Heart left ventricle (tissue), 16 donors: ENCODE results near the gene TCF7L2. TPM values are rescaled to one million over a fixed set of nuclear protein-coding genes. Genes with fewer than 3 reads are reported as not detected.
"Not testable (repeated sequence)": the region's sequence is repeated elsewhere in the genome, so short reads cannot be mapped to it uniquely, and the experiment has no call there.

Experiments used
- ATAC-seq, 4 donors: fragments of 200-7000 bp; cut with Tn5 transposase; one replicate each; pipeline ENCODE4 v1.9.1; 2020 to 2022; ENCODE audit warnings: moderate library complexity in 4 of 4, mild to moderate bottlenecking in 3 of 4, moderate number of reproducible peaks in 1 of 4
- DNase-seq, 5 donors: peaks; one replicate each; pipeline ENCODE4 v3.0.0-alpha.2; 2020
- H3K27ac ChIP-seq, 12 donors: fragments of 200-600 bp; sonication (generic) in 4 of 12; one replicate each; pipeline versions ENCODE4 v1.5.0 to v1.8.0; 2016 to 2022; ENCODE audit warnings: mild to moderate bottlenecking in 2 of 12
- H3K27me3 ChIP-seq, 9 donors: fragments of 200-600 bp; sonication (generic) in 2 of 9; one replicate each; pipeline versions ENCODE4 v1.5.1 to v1.8.0; 2016 to 2022; ENCODE audit warnings: mild to moderate bottlenecking in 3 of 9
- H3K36me3 ChIP-seq, 9 donors: fragments of 200-600 bp; sonication (generic) in 2 of 9; one replicate each; pipeline versions ENCODE4 v1.5.0 to v1.8.0; 2018 to 2022; ENCODE audit warnings: mild to moderate bottlenecking in 2 of 9
- H3K4me1 ChIP-seq, 12 donors: fragments of 200-600 bp; sonication (generic) in 4 of 12; one replicate each; pipeline versions ENCODE4 v1.5.0 to v1.8.0; 2016 to 2022; ENCODE audit warnings: mild to moderate bottlenecking in 3 of 12
- H3K4me3 ChIP-seq, 12 donors: fragments of 200-600 bp; sonication (generic) in 4 of 12; one replicate each; pipeline versions ENCODE4 v1.5.0 to v1.8.0; 2017 to 2022; ENCODE audit warnings: mild to moderate bottlenecking in 9 of 12, moderate library complexity in 4 of 12
- H3K9me3 ChIP-seq, 12 donors: fragments of 200-600 bp; sonication (generic) in 4 of 12; one replicate each; pipeline versions ENCODE4 v1.5.0 to v1.8.0; 2016 to 2022; ENCODE audit warnings: mild to moderate bottlenecking in 1 of 12
- CTCF ChIP-seq, 12 donors: fragments of 200-600 bp; sonication (generic) in 4 of 12; IDR thresholded peaks; one replicate each; pipeline versions ENCODE4 v1.5.0 to v1.8.0; 2018 to 2022; ENCODE audit warnings: antibody characterized with exemption in 12 of 12, mild to moderate bottlenecking in 5 of 12
- POLR2A ChIP-seq, 2 donors: fragments of 450-650 bp; IDR thresholded peaks; one replicate each; pipeline ENCODE4 v1.6.1; 2017; ENCODE audit warnings: antibody characterized with exemption in 2 of 2, mild to moderate bottlenecking in 2 of 2, moderate library complexity in 2 of 2
- WGBS, 4 donors: extraction: QIAGEN DNeasy Blood & Tissue Kit in 2 of 4; methylation state at CpG; one replicate each; pipeline versions ENCODE4 v1.1.5 to v1.1.7; 2013 to 2018; 5-methylcytosine and 5-hydroxymethylcytosine counted together
- intact Hi-C, 10 donors: fragments of 100-400 bp; cut with DNase I; formaldehyde crosslinking; loops; one replicate each; pipeline versions ENCODE4 v1.11.1 to v1.14.2; 2022
- polyA plus RNA-seq, 2 donors: library from polyadenylated mRNA; stranded (reverse); fragments of 200-250 nt; gene quantifications; one replicate each; pipeline ENCODE4 v1.2.3, GENCODE V29; 2013
- total RNA-seq, 9 donors: library from RNA; depleted of rRNA in 2 of 9; stranded (reverse); fragments of >200 nt in 2 of 9; fragmentation: NEBNext Ultra II Directional in 3 of 9; extraction: Animal tissue kit (Norgen Biotek cat#: 25700) in 3 of 9; gene quantifications; one replicate each; pipeline versions ENCODE4 v1.1.0 to v1.2.4, GENCODE V29; 2016 to 2023
- donor health status: ischemic (EF 13 %, LVEDD 7.1; RV severe dilation, severe dysfunction).
- donor health status: healthy with polysubstance abuse.
- donor health status: DM: no; HTN: yes; CAD: no.
- donor health status: DM: no; HTN: no; CAD: no.
- donor health status: ischemic (EF 25% LVEDD 6.9; RV normal size, moderate dysfunction).
- donor health status: ischemic (EF 25% LVEDD 5.7; RV mildly dilated, moderate dysfunction).
- donor health status: healthy.
- donor health status: DM: yes; HTN: yes; CAD: no.
- donor health status: ischemic (EF 35%, LVEDD 5.7; RV mildly dilated, moderate dysfunction).
- donor health status: nonischemic (EF 11% LVEDD 7.7; RV severe dilation, severe dysfunction).
- donor health status: DM: yes; HTN: yes; CAD: no.
- donor health status: PGD.
- donor health status: ischemic (EF 29% LVEDD 5.4; RV normal size, mild dysfunction).
- donor health status: nonischemic (EF 23%, LVEDD 6.1; RV moderate dilation, normal function).

Gene TCF7L2
- total and polyA plus RNA-seq, 11 donors, result 4.3 to 17.5 (median 8.4) TPM

- no peak for TF ChIP-seq POLR2A (IDR thresholded peaks at IDR 0.05)
- no peak for TF ChIP-seq CTCF (IDR thresholded peaks at IDR 0.05)
- H3K9me3 ChIP-seq, result no peaks in the 10 kb centered on the region
- intact Hi-C loops, result loop anchor here in 1 of 10 donors (5.0 kb wide), 1 partner anchor 111 kb away; the partner anchor contains the start of gene TCF7L2
- peaks cover 3 to 73% (median 34%) of the 10 kb centered on the region in 12 donors for H3K4me1 ChIP-seq
- ATAC-seq (no peak), DNase-seq (no peak)
- no peak overlapping the region for H3K27ac ChIP-seq
- H3K4me3 ChIP-seq, result no peak overlapping the region
- no peaks in the 10 kb centered on the region for H3K36me3 ChIP-seq
- 73 to 84% (median 77%) methylated on average over 14 of the region's 14 CpGs for WGBS, 4 donors
- H3K27me3 ChIP-seq, result no peaks in the 10 kb centered on the region
Measured at GRCh38 chr10:113063043-113063967, 113.3 kb downstream of the TCF7L2 start.

DNA sequence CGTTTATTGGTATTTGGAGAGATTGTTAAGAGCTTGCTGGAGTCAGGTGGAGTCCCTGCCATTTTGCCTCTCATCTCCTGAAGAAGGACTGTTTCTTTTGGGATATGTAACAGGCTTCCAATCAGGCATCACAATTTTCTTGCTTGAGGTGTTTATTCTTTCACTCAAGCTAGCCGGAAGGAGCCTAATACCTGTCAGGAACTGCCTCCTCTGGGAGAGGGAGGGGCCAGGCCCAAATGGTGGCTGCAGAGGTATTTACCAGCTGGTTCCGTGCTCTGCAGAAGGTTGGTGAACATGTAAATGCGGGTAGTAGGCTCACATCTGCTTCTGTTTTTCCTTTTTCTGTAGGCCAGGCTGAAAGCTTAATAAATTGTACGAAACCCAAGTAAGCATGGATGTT lies 114.0 kb downstream of the TCF7L2 start:
- DNase-seq, result no peak
- Histone ChIP-seq H3K9me3 (no peaks in the 10 kb centered on the region), H3K4me3 (no peak overlapping the region), H3K27me3 (no peaks in the 10 kb centered on the region), H3K27ac (no peak overlapping the region), H3K36me3 (peaks cover 0 to 2% (median 0%) of the 10 kb centered on the region in 9 donors), H3K4me1 (peaks cover 3 to 67% (median 26%) of the 10 kb centered on the region in 12 donors)
- ATAC-seq, result no peak
- WGBS, 4 donors, result 91 to 96% (median 94%) methylated on average over 5 of the region's 5 CpGs
- intact Hi-C loops, result loop anchor here in 1 of 10 donors (5.0 kb wide), 1 partner anchor 112 kb away; the partner anchor contains the start of gene TCF7L2
- TF ChIP-seq CTCF (IDR thresholded peaks at IDR 0.05), result no peak
- no peak for TF ChIP-seq POLR2A (IDR thresholded peaks at IDR 0.05)

DNA sequence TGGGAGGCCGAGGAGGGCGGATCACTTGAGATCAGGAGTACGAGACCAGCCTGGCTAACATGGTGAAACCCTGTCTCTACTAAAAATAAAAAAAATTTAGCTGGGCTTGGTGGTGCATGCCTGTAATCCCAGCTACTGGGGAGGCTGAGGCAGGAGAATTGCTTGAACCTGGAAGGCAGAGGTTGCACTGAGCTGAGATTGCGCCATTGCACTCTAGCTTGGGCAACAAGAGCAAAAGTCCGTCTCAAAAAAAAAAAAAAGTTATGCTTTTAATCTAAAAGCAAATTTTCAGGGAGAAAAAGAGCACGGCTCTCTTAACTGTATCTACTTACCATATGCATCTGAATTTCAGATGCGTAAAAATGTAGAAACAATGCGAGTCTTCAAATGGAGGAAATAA lies 116.1 kb downstream of the TCF7L2 start:
- intact Hi-C loops, H3K27ac ChIP-seq, H3K27me3 ChIP-seq, ATAC-seq, H3K9me3 ChIP-seq, DNase-seq, H3K4me3 ChIP-seq: not testable (repeated sequence)
- Histone ChIP-seq H3K36me3 (peaks cover 0 to 10% (median 0%) of the 10 kb centered on the region in 9 donors), H3K4me1 (peaks cover 0 to 52% (median 16%) of the 10 kb centered on the region in 12 donors)
- WGBS, 4 donors, result 95 to 97% (median 96%) methylated on average over 8 of the region's 8 CpGs

GRCh38 chr10:113066561-113067312 lies 116.7 kb downstream of the TCF7L2 start:
- intact Hi-C loops, result no loop called here
- Histone ChIP-seq H3K9me3 (no peaks in the 10 kb centered on the region), H3K27me3 (no peaks in the 10 kb centered on the region), H3K36me3 (peaks cover 0 to 10% (median 0%) of the 10 kb centered on the region in 9 donors), H3K4me1 (peaks cover 0 to 52% (median 17%) of the 10 kb centered on the region in 12 donors), H3K4me3 (no peak overlapping the region), H3K27ac (no peak overlapping the region)
- DNase-seq (no peak), ATAC-seq (no peak)
- 90 to 97% (median 96%) methylated on average over 6 of the region's 6 CpGs for WGBS, 4 donors
- no peak for TF ChIP-seq POLR2A (IDR thresholded peaks at IDR 0.05)
- no peak for TF ChIP-seq CTCF (IDR thresholded peaks at IDR 0.05)
